ENCODE results near the gene AMFR. TPM values are rescaled to one million over a fixed set of nuclear protein-coding genes. Genes with fewer than 3 reads are reported as not detected.
A peak's percentile ranks its signal among the peaks of the same experiment; 100 is the strongest.

The AMFR gene
- total RNA-seq, 4 donors from 2014 or later = 126 to 215 (median 162) TPM

GRCh38 chr16:56448005-56448404 is 22.7 kb upstream of the AMFR start:
- ATAC-seq (ENCODE audit: low FRiP score) = no peak
- TF ChIP-seq CTCF (IDR thresholded peaks at IDR 0.05) = no peak
- no peak for DNase-seq (ENCODE audit: low spot score)

DNA sequence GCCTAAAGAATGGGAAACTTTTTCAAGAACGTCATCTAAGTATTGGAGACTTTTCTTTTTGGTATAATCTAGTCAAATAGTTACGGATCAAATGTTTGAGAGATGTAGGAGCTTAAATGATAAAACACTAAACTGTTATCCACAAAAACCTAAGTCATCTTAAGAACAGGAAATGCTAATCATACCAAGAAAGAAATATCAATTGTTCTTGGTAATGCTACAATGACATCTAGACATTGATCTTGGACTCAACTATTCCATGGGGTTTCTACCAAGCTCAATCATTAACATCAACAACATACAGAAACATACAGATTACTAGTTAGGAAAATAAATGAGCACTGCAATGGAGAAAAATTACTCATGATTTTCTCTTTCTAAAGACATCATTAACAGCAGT is 21.9 kb upstream of the AMFR start:
- TF ChIP-seq CTCF (IDR thresholded peaks at IDR 0.05) = no peak
- DNase-seq (ENCODE audit: low spot score) (no peak), ATAC-seq (ENCODE audit: low FRiP score) (no peak)

GRCh38 chr16:56438038-56438437 is 12.7 kb upstream of the AMFR start:
- no peak for ATAC-seq (ENCODE audit: low FRiP score)
- DNase-seq (ENCODE audit: low spot score) = no peak
- TF ChIP-seq CTCF (IDR thresholded peaks at IDR 0.05) = no peak

- DNase-seq (ENCODE audit: low spot score) (no peak), ATAC-seq (ENCODE audit: low FRiP score) (no peak)
- no peak for TF ChIP-seq CTCF (IDR thresholded peaks at IDR 0.05)
These were observed 10.9 kb upstream of the AMFR start for GRCh38 chr16:56436258-56436657.

DNA sequence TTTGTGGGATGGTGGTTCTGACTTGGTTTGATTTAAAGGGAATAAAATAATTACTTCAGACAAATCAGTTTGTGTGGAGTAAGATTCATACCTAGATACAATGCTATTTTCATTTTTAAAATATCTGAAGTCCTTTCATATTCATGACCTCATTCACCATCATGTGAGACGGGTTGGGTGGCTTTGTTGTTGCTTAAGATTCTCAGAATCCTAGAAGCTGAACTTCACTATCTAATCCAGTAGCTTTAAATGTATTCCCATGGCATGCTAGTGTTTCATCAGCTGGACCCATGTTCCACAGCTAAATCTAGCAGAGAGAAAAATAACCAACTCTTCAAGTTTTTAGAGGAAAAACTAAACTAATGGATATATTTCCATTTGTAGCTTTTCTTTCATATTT is 2.7 kb upstream of the AMFR start:
- no peak for TF ChIP-seq CTCF (IDR thresholded peaks at IDR 0.05)

GRCh38 chr16:56426585-56426984 is 1.2 kb upstream of the AMFR start:
- no peak for ATAC-seq (ENCODE audit: low FRiP score)
- DNase-seq (ENCODE audit: low spot score) = no peak
- TF ChIP-seq CTCF (IDR thresholded peaks at IDR 0.05) = no peak

More for the DNA sequence above, 2.7 kb upstream of the AMFR start:
- no peak for ATAC-seq (ENCODE audit: low FRiP score)
- DNase-seq (ENCODE audit: low spot score) = no peak

DNA sequence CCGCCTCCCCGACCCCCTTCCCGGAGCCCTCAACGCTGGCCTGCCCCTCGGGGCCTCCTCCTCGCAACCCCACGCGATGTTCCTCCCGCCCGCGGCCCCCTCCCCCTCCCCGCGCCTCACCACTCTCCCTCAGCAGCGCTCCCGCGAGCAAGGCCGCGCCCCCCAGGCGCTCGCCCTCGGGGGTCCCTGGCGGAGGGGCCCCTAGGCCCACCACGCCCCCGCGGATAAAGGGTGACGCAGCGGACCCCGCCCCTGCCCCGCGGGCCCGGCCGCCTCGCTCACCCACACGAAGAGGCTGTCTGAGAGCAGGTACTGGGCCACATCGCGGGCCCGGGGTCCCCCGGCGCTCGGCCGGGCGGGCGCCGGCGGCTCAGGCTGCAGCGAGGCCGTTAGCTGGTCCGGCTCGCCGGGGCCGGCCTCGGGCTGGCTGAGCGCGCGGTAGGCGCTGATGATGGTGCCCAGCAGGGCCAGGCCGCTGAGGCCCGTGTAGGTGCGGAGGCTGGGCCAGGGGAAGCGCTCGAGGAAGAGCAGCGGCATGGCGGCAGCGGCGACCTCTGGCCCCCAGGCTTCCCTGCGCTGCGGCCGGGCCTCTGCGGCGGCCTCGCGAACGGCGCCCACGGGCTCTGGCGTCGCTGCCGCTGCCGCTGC is 430 bp downstream of the AMFR start:
- TF ChIP-seq CTCF (IDR thresholded peaks at IDR 0.05) = no peak
- ATAC-seq (ENCODE audit: low FRiP score) = peak; percentile 65
- no peak for DNase-seq (ENCODE audit: low spot score)
